Measurements from ENCODE around the gene DVL3.

Gene DVL3

DNA sequence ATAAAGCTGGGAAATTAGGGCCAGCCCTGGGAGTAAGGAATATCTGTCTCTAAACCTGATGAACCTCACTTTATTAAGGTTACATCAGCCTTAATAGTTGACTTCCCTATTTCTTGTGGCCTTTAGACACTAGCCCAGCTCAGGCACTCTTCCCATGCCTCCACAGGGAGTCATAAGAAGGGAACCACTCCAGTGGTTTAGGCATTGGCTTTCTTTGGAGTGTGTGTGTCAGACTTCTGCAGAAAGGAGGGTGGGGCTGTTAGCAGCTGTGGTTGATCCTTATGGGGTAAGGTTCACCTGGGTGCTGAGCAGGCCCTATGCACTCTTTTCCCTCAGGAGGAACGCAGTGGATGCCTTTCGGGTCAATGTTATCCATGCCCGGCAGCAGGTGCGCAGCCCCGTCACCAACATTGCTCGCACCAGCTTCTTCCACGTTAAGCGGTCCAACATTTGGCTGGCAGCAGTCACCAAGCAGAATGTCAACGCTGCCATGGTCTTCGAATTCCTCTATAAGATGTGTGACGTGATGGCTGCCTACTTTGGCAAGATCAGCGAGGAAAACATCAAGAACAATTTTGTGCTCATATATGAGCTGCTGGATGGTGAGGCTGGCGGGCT is 23.5 kb downstream of the DVL3 start:
- H3K27ac ChIP-seq (ENCODE audit: low read depth, low read length, poor library complexity, severe bottlenecking): no peak overlapping the region
- peaks cover 16% of the 10 kb centered on the region for H3K79me2 ChIP-seq (ENCODE audit: insufficient read depth, low read length)

DNA sequence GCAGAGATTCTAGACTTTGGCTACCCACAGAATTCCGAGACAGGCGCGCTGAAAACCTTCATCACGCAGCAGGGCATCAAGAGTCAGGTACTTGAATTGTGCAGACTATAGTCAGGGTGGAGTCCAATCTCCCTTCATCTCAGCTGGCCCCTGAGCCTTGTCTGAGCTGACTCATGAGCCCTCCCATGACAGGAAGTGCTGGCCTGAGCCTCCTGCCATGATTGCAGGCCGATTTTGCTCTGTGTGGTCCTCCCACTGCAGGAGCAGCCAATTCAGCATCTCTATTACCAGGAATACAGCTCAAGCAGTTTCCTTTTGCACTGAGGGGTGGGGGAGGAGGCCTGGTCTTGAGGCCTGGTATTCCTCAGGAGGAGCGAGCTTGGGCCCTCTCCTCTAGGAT is 25.0 kb downstream of the DVL3 start:
- TF ChIP-seq CTCF (IDR thresholded peaks at IDR 0.05; ENCODE audit: low read length): no peak
- no peak for TF ChIP-seq EZH2 (IDR thresholded peaks at IDR 0.05; ENCODE audit: borderline replicate concordance, low read length)
- Histone ChIP-seq H3K79me2 (ENCODE audit: insufficient read depth, low read length) (peaks cover 14% of the 10 kb centered on the region), H3K27ac (ENCODE audit: low read depth, low read length, poor library complexity, severe bottlenecking) (no peak overlapping the region), H3K27me3 (ENCODE audit: insufficient read depth, low read length) (no peaks in the 10 kb centered on the region), H3K9me3 (ENCODE audit: low read length) (no peaks in the 10 kb centered on the region), H3K9ac (ENCODE audit: low read length) (no peak overlapping the region), H2AFZ (ENCODE audit: low read length) (no peak overlapping the region), H3K4me2 (ENCODE audit: low read length) (no peak overlapping the region), H3K4me3 (ENCODE audit: low read depth, low read length, poor library complexity, severe bottlenecking) (no peak overlapping the region), H3F3A (ENCODE audit: insufficient read depth, low read length) (no peaks in the 10 kb centered on the region), H3K36me3 (ENCODE audit: insufficient read depth, low read length) (peaks cover 78% of the 10 kb centered on the region), H3K9me2 (ENCODE audit: low read depth, low read length) (no peaks in the 10 kb centered on the region), H3K4me1 (ENCODE audit: insufficient read depth, low read length, severe bottlenecking) (peaks cover 23% of the 10 kb centered on the region), H4K20me1 (ENCODE audit: insufficient read depth, low read length) (no peaks in the 10 kb centered on the region)

More for the DNA sequence above, 23.5 kb downstream of the DVL3 start:
- Histone ChIP-seq H3K4me2 (ENCODE audit: low read length) (no peak overlapping the region), H3K27me3 (ENCODE audit: insufficient read depth, low read length) (no peaks in the 10 kb centered on the region), H3K9me2 (ENCODE audit: low read depth, low read length) (no peaks in the 10 kb centered on the region), H3K9ac (ENCODE audit: low read length) (no peak overlapping the region), H3K4me1 (ENCODE audit: insufficient read depth, low read length, severe bottlenecking) (peaks cover 26% of the 10 kb centered on the region), H3K4me3 (ENCODE audit: low read depth, low read length, poor library complexity, severe bottlenecking) (no peak overlapping the region), H4K20me1 (ENCODE audit: insufficient read depth, low read length) (no peaks in the 10 kb centered on the region), H3K9me3 (ENCODE audit: low read length) (no peaks in the 10 kb centered on the region), H3F3A (ENCODE audit: insufficient read depth, low read length) (no peaks in the 10 kb centered on the region), H2AFZ (ENCODE audit: low read length) (no peak overlapping the region), H3K36me3 (ENCODE audit: insufficient read depth, low read length) (peaks cover 69% of the 10 kb centered on the region)
- TF ChIP-seq CTCF (IDR thresholded peaks at IDR 0.05; ENCODE audit: low read length): no peak
- no peak for TF ChIP-seq EZH2 (IDR thresholded peaks at IDR 0.05; ENCODE audit: borderline replicate concordance, low read length)

DNA sequence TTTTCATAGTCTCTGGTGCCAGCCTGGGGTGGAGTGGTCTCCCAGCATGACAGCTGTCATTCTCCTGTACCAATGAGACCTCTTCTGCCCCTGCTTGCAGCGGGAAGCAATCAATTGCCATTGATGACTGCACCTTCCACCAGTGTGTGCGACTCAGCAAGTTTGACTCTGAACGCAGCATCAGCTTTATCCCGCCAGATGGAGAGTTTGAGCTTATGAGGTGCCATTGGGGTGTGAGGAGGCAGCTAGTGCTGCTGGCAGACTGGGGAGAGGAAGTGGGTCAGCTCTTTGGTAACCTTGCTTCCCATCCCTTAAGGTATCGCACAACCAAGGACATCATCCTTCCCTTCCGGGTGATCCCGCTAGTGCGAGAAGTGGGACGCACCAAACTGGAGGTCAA is 26.4 kb downstream of the DVL3 start:
- Histone ChIP-seq H3K79me2 (ENCODE audit: insufficient read depth, low read length) (peaks cover 4% of the 10 kb centered on the region), H3K9me2 (ENCODE audit: low read depth, low read length) (no peaks in the 10 kb centered on the region), H3K9ac (ENCODE audit: low read length) (no peak overlapping the region), H3K4me3 (ENCODE audit: low read depth, low read length, poor library complexity, severe bottlenecking) (no peak overlapping the region), H3K27ac (ENCODE audit: low read depth, low read length, poor library complexity, severe bottlenecking) (no peak overlapping the region), H3F3A (ENCODE audit: insufficient read depth, low read length) (no peaks in the 10 kb centered on the region), H3K4me2 (ENCODE audit: low read length) (no peak overlapping the region), H3K4me1 (ENCODE audit: insufficient read depth, low read length, severe bottlenecking) (peaks cover 15% of the 10 kb centered on the region), H2AFZ (ENCODE audit: low read length) (no peak overlapping the region), H3K27me3 (ENCODE audit: insufficient read depth, low read length) (no peaks in the 10 kb centered on the region), H3K36me3 (ENCODE audit: insufficient read depth, low read length) (peaks cover 78% of the 10 kb centered on the region), H3K9me3 (ENCODE audit: low read length) (no peaks in the 10 kb centered on the region), H4K20me1 (ENCODE audit: insufficient read depth, low read length) (no peaks in the 10 kb centered on the region)
- no peak for TF ChIP-seq EZH2 (IDR thresholded peaks at IDR 0.05; ENCODE audit: borderline replicate concordance, low read length)

DNA sequence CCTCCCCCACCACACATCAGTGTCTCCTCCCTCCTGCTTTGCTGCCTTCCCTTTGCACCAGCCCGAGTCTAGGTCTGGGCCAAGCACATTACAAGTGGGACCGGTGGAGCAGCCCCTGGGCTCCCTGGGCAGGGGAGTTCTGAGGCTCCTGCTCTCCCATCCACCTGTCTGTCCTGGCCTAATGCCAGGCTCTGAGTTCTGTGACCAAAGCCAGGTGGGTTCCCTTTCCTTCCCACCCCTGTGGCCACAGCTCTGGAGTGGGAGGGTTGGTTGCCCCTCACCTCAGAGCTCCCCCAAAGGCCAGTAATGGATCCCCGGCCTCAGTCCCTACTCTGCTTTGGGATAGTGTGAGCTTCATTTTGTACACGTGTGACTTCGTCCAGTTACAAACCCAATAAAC is 28.5 kb downstream of the DVL3 start:
- Histone ChIP-seq H3K27ac (ENCODE audit: low read depth, low read length, poor library complexity, severe bottlenecking) (no peak overlapping the region), H3K36me3 (ENCODE audit: insufficient read depth, low read length) (peaks cover 71% of the 10 kb centered on the region), H4K20me1 (ENCODE audit: insufficient read depth, low read length) (0 out of 2 replicates have a peak, but pooled peaks cover 2% of the 10 kb centered on the region), H3K9me3 (ENCODE audit: low read length) (no peaks in the 10 kb centered on the region), H2AFZ (ENCODE audit: low read length) (no peak overlapping the region), H3K4me1 (ENCODE audit: insufficient read depth, low read length, severe bottlenecking) (peaks cover 24% of the 10 kb centered on the region), H3K4me2 (ENCODE audit: low read length) (no peak overlapping the region), H3K9me2 (ENCODE audit: low read depth, low read length) (no peaks in the 10 kb centered on the region), H3K27me3 (ENCODE audit: insufficient read depth, low read length) (no peaks in the 10 kb centered on the region), H3K9ac (ENCODE audit: low read length) (no peak overlapping the region), H3F3A (ENCODE audit: insufficient read depth, low read length) (no peaks in the 10 kb centered on the region), H3K79me2 (ENCODE audit: insufficient read depth, low read length) (peaks cover 16% of the 10 kb centered on the region), H3K4me3 (ENCODE audit: low read depth, low read length, poor library complexity, severe bottlenecking) (no peak overlapping the region)
- TF ChIP-seq CTCF (IDR thresholded peaks at IDR 0.05; ENCODE audit: low read length) (no peak), EZH2 (IDR thresholded peaks at IDR 0.05; ENCODE audit: borderline replicate concordance, low read length) (no peak)

Data from OCI-LY1 (cell line).